GM12878 (cell line): ENCODE results near the gene COPRS. TPM values are rescaled to one million over a fixed set of nuclear protein-coding genes. Genes with fewer than 3 reads are reported as not detected.

Experiments used
- ATAC-seq: fragments of 200-7000 bp; cut with Tn5 transposase; 3 replicates; pipeline ENCODE4 v1.9.1; 2020; ENCODE audit warnings: mild to moderate bottlenecking, moderate library complexity
- BruUV-seq: library from RNA; stranded (reverse); fragments of 400-500 nt; replicated peaks from 2 replicates; lab custom pipeline; 2021; lab: Mats Ljungman, UMichigan
- CTCF ChIA-PET: fragments of 300-600 bp; sonication (Branson Sonifier 250); formaldehyde crosslinking; extraction: SDS; loops from one replicate; lab custom pipeline; 2021; ENCODE audit warnings: inconsistent platforms; lab: Yijun Ruan, JAX
- POLR2A ChIA-PET: fragments of 350-600 bp; formaldehyde crosslinking; extraction: SDS; loops from one replicate; lab custom pipeline; 2021; ENCODE audit warnings: inconsistent platforms; lab: Charles Lee
- RAD21 ChIA-PET: fragments of 300-600 bp; sonication (Branson Sonifier 250); formaldehyde crosslinking; loops from one replicate; lab custom pipeline; 2023; ENCODE audit warnings: antibody characterized with exemption; ENCODE audit not compliant: unreplicated experiment; lab: Charles Lee
- SMC1A ChIA-PET: fragments of 300-600 bp; sonication (Branson Sonifier 250); formaldehyde crosslinking; loops from one replicate; lab custom pipeline; 2023; ENCODE audit not compliant: unreplicated experiment, uncharacterized antibody; lab: Charles Lee
- DNase-seq: peaks from one replicate; pipeline ENCODE4 v3.0.0-alpha.2; 2011; ENCODE audit warnings: low read depth, low spot score
- FAIRE-seq: peaks from 3 replicates; lab custom pipeline; 2011; peaks lifted over from hg19 to GRCh38; lab: Jason Lieb, UNC
- H2AFZ ChIP-seq: 2 replicates; pipeline ENCODE4 v1.6.0; 2011; ENCODE audit warnings: low read depth, low read length, control low read depth; ENCODE audit not compliant: control insufficient read depth
- H3K27ac ChIP-seq: 2 replicates; pipeline ENCODE4 v1.5.1; 2011; ENCODE audit warnings: control low read depth; ENCODE audit not compliant: control insufficient read depth, insufficient read depth
- H3K27me3 ChIP-seq, 2 experiments: replicated peaks in 1 of 2; 2 replicates each; pipeline versions ENCODE4 v1.6.0 to v1.6.1; 2011; ENCODE audit warnings: low read length in 1 of 2; ENCODE audit not compliant: control insufficient read depth in 2 of 2, insufficient read depth in 2 of 2
- H3K36me3 ChIP-seq, 2 experiments: 2 replicates each; pipeline ENCODE4 v1.5.1; 2011; ENCODE audit warnings: low read length in 1 of 2; ENCODE audit not compliant: control insufficient read depth in 2 of 2, insufficient read depth in 2 of 2
- H3K4me1 ChIP-seq: 2 replicates; pipeline ENCODE4 v1.6.1; 2011; ENCODE audit warnings: mild to moderate bottlenecking, low read length, moderate library complexity, mixed read lengths; ENCODE audit not compliant: control insufficient read depth, insufficient read depth
- H3K4me2 ChIP-seq: 2 replicates; pipeline ENCODE4 v1.6.0; 2011; ENCODE audit warnings: control low read depth; ENCODE audit not compliant: control insufficient read depth, insufficient read depth
- H3K4me3 ChIP-seq: fragments of 200-600 bp; sonication (generic); 2 replicates; pipeline ENCODE4 v1.5.1; 2016
- H3K79me2 ChIP-seq: 2 replicates; pipeline ENCODE4 v1.6.0; 2011; ENCODE audit warnings: low read length; ENCODE audit not compliant: control insufficient read depth, insufficient read depth
- H3K9ac ChIP-seq: 2 replicates; pipeline ENCODE4 v1.8.0; 2011; ENCODE audit warnings: low read length, control low read depth, mixed read lengths; ENCODE audit not compliant: control insufficient read depth, insufficient read depth
- H3K9me3 ChIP-seq: replicated peaks from 3 replicates; pipeline ENCODE4 v1.5.1; 2011; ENCODE audit warnings: mild to moderate bottlenecking, low read length; ENCODE audit not compliant: control insufficient read depth, insufficient read depth
- H4K20me1 ChIP-seq: 2 replicates; pipeline ENCODE4 v1.6.0; 2011; ENCODE audit not compliant: control insufficient read depth, insufficient read depth
- ATF3 ChIP-seq: IDR thresholded peaks from 2 replicates; pipeline ENCODE4 v1.6.1; 2011; ENCODE audit warnings: low read depth, mild to moderate bottlenecking, low read length, moderate library complexity, borderline replicate concordance; ENCODE audit errors: extremely low read depth
- CEBPB ChIP-seq, 2 experiments: fragments of 150-350 bp in 1 of 2; IDR thresholded peaks; 2 replicates each; pipeline ENCODE4 v1.6.1; 2012 to 2014; ENCODE audit warnings: low read depth in 2 of 2, low read length in 2 of 2, borderline replicate concordance in 1 of 2, inconsistent platforms in 1 of 2
- ETV6 ChIP-seq, 2 experiments: fragments of 450-650 bp in 1 of 2; IDR thresholded peaks in 1 of 2; conservative IDR thresholded peaks in 1 of 2; 2 replicates each; pipeline ENCODE4 v1.6.1; 2014; ENCODE audit warnings: antibody characterized with exemption in 1 of 2, borderline replicate concordance in 1 of 2, low read depth in 1 of 2, mild to moderate bottlenecking in 1 of 2, moderate library complexity in 1 of 2
- HCFC1 ChIP-seq: fragments of 150-350 bp; IDR thresholded peaks from 2 replicates; pipeline ENCODE4 v1.6.1; 2014; ENCODE audit warnings: low read length
- KAT2A ChIP-seq: conservative IDR thresholded peaks from 2 replicates; pipeline ENCODE4 v1.6.1; 2011; ENCODE audit warnings: low read depth, low read length; ENCODE audit not compliant: control insufficient read depth
- KLF5 ChIP-seq: fragments of 450-650 bp; IDR thresholded peaks from 2 replicates; pipeline ENCODE4 v1.6.1; 2014; ENCODE audit warnings: mild to moderate bottlenecking; ENCODE audit not compliant: partially characterized antibody
- MEF2A ChIP-seq: IDR thresholded peaks from 2 replicates; pipeline ENCODE4 v1.6.1; 2011; ENCODE audit warnings: low read depth, mild to moderate bottlenecking, low read length, moderate library complexity; ENCODE audit not compliant: insufficient read depth
- NFIC ChIP-seq: IDR thresholded peaks from 2 replicates; pipeline ENCODE4 v1.6.1; 2012; ENCODE audit warnings: low read depth, mild to moderate bottlenecking, inconsistent platforms, low read length, moderate library complexity
- POLR2AphosphoS2 ChIP-seq: IDR thresholded peaks from 2 replicates; pipeline ENCODE4 v1.6.1; 2011; ENCODE audit warnings: low read depth, mild to moderate bottlenecking, low read length, improper control_type of control experiment, moderate library complexity
- POU2F2 ChIP-seq: IDR thresholded peaks from 3 replicates; pipeline ENCODE4 v1.6.1; 2011; ENCODE audit warnings: low read depth, mild to moderate bottlenecking, low read length, borderline replicate concordance
- RAD21 ChIP-seq: IDR thresholded peaks from 2 replicates; pipeline ENCODE4 v1.6.1; 2011; ENCODE audit warnings: mild to moderate bottlenecking, low read depth, low read length, moderate library complexity; ENCODE audit not compliant: insufficient read depth
- RFX5 ChIP-seq: IDR thresholded peaks from 2 replicates; pipeline ENCODE4 v1.6.1; 2011; ENCODE audit warnings: low read depth, low read length, improper control_type of control experiment
- SKIL ChIP-seq: fragments of 450-650 bp; IDR thresholded peaks from 2 replicates; pipeline ENCODE4 v1.6.1; 2017; ENCODE audit warnings: mild to moderate bottlenecking, low read depth, inconsistent platforms; ENCODE audit not compliant: poor library complexity, severe bottlenecking
- SREBF1 ChIP-seq: IDR thresholded peaks from 2 replicates; pipeline ENCODE4 v1.6.1; 2012; ENCODE audit warnings: mild to moderate bottlenecking, low read length
- SREBF2 ChIP-seq: IDR thresholded peaks from 2 replicates; pipeline ENCODE4 v1.6.1; 2012; ENCODE audit warnings: mild to moderate bottlenecking, low read length
- STAT1 ChIP-seq: fragments of 450-650 bp; conservative IDR thresholded peaks from 2 replicates; pipeline ENCODE4 v1.6.1; 2014; ENCODE audit warnings: antibody characterized with exemption, mild to moderate bottlenecking
- TBL1XR1 ChIP-seq: IDR thresholded peaks from 2 replicates; pipeline ENCODE4 v1.6.1; 2012; ENCODE audit warnings: low read depth, low read length, improper control_type of control experiment
- USF2 ChIP-seq: IDR thresholded peaks from 2 replicates; pipeline ENCODE4 v1.6.1; 2011; ENCODE audit warnings: low read depth, low read length, improper control_type of control experiment, borderline replicate concordance
- ZNF24 ChIP-seq: fragments of 450-650 bp; IDR thresholded peaks from 2 replicates; pipeline ENCODE4 v1.6.1; 2017; ENCODE audit warnings: antibody characterized with exemption, mild to moderate bottlenecking
- ZNF274 ChIP-seq: IDR thresholded peaks from one replicate; pipeline ENCODE4 v1.8.0; 2011; ENCODE audit not compliant: insufficient read length, insufficient read depth
- WGBS: methylation state at CpG from one replicate; pipeline ENCODE4 v1.1.6; 2016; ENCODE audit warnings: low lambda C conversion rate; ENCODE audit not compliant: insufficient replicate concordance, insufficient coverage; ENCODE audit errors: missing lambda C conversion rate; 5-methylcytosine and 5-hydroxymethylcytosine counted together
- in situ Hi-C: fragments of 300-500 bp; cut with MboI; formaldehyde crosslinking; loops from 9 replicates; pipeline ENCODE4 v1.14.3; 2018; ENCODE audit warnings: mixed read lengths
- intact Hi-C: fragments of 100-400 bp; cut with micrococcal nuclease; formaldehyde crosslinking; loops from one replicate; pipeline ENCODE4 v1.14.2; 2022; ENCODE audit not compliant: unreplicated experiment
- polyA plus RNA-seq, 11 experiments: library from polyadenylated mRNA; depleted of rRNA in 4 of 11; unstranded in 6 of 11; stranded (reverse) in 5 of 11; fragments of >200 nt; fragmentation: Nextera tagmentation in 4 of 11; fragmentation: Illumina TruSeq in 1 of 11; extraction: Ambion mirVana in 4 of 11; extraction: Trizol in 1 of 11; gene quantifications; 1 replicate in 1 of 11; 2 replicates in 10 of 11; pipeline versions ENCODE4 v1.2.1 to v1.2.3, GENCODE V29; 2011 to 2016; ENCODE audit warnings: inconsistent platforms in 2 of 11, missing spikeins in 2 of 11, low read depth in 1 of 11
- total RNA-seq, 4 experiments: library from RNA; depleted of rRNA in 3 of 4; stranded (reverse); fragments of >200 nt in 3 of 4; fragmentation: Illumina TruSeq in 1 of 4; extraction: Trizol in 1 of 4; gene quantifications; 2 replicates each; pipeline versions ENCODE4 v1.2.1 to v1.2.3, GENCODE V29; 2013 to 2021

Gene COPRS
- total and polyA plus RNA-seq, 10 of the 15 experiments (the other 5 are each of a cell fraction or from before 2014, with no cell fraction given): 6.3 to 41.9 (median 31.4) TPM

- ATAC-seq (no peak), FAIRE-seq (no peak), DNase-seq (no peak)
- ChIA-PET SMC1A (interaction anchor here (1.3 to 1.6 kb wide), 2 partner anchors 40 to 272 kb away, joined by 3 read pairs; no protein-coding TSS in a partner anchor), CTCF (no interaction called here), RAD21 (no interaction called here), POLR2A (no interaction called here)
- BruUV-seq: no TSS peak
- H3K4me3 ChIP-seq: no peak overlapping the region
- H3K4me2 ChIP-seq: no peak overlapping the region
- H3K4me1 ChIP-seq: no peaks in the 10 kb centered on the region
- in situ Hi-C loops: no loop called here
- H2AFZ ChIP-seq: no peak overlapping the region
- H3K9ac ChIP-seq: no peak overlapping the region
- H4K20me1 ChIP-seq: no peaks in the 10 kb centered on the region
- WGBS: 44% methylated on average over 4 of the region's 4 CpGs
- no peaks in the 10 kb centered on the region for H3K9me3 ChIP-seq
- H3K27me3 ChIP-seq: no peaks in the 10 kb centered on the region; a peak in 2 of 4 replicates
- no peaks in the 10 kb centered on the region for H3K79me2 ChIP-seq
- intact Hi-C loops: no loop called here
- no peaks in the 10 kb centered on the region for H3K36me3 ChIP-seq
- TF ChIP-seq ZNF274 (no peak), HCFC1 (no peak), NFIC (no peak), RFX5 (no peak), SREBF2 (no peak), TBL1XR1 (no peak), POU2F2 (no peak), ZNF24 (no peak), KAT2A (no peak), MEF2A (no peak), ATF3 (no peak), STAT1 (no peak), USF2 (no peak), POLR2AphosphoS2 (no peak), CEBPB (IDR thresholded peaks at IDR 0.05; ENCODE audit: borderline replicate concordance in 1 of 2, low read depth in 2 of 2, low read length in 2 of 2) (no peak), KLF5 (no peak), RAD21 (no peak), ETV6 (conservative IDR thresholded peaks at IDR 0.05 in 1 of 2, IDR thresholded peaks at IDR 0.05 in 1 of 2; ENCODE audit: borderline replicate concordance in 1 of 2, low read depth in 1 of 2) (no peak), SKIL (no peak), SREBF1 (no peak)
- no peak overlapping the region for H3K27ac ChIP-seq
Measured at GRCh38 chr17:31806921-31807320, 52.1 kb downstream of the COPRS start.
